Smooth muscle cell (in vitro differentiated cells): ENCODE measurements around the gene RCOR2. TPM values are rescaled to one million over a fixed set of nuclear protein-coding genes. Genes with fewer than 3 reads are reported as not detected.

Experiments used
- DNase-seq: peaks from one replicate; lab custom pipeline; 2025; ENCODE audit not compliant: unreplicated experiment; lab: John Stamatoyannopoulos, UW
- H2AFZ ChIP-seq: fragments of 200-600 bp; sonication (generic); 2 replicates; pipeline ENCODE4 v1.6.0; 2016; ENCODE audit warnings: antibody characterized with exemption, low read depth, mild to moderate bottlenecking
- H3F3A ChIP-seq: fragments of 200-600 bp; sonication (generic); 2 replicates; pipeline ENCODE4 v1.6.0; 2017; ENCODE audit warnings: antibody characterized with exemption, low read depth
- H3K27ac ChIP-seq: fragments of 200-600 bp; sonication (generic); 2 replicates; pipeline ENCODE4 v1.5.1; 2016; ENCODE audit warnings: low read depth, mild to moderate bottlenecking
- H3K27me3 ChIP-seq: fragments of 200-600 bp; sonication (generic); 2 replicates; pipeline ENCODE4 v1.6.1; 2016; ENCODE audit warnings: low read depth, mild to moderate bottlenecking
- H3K36me3 ChIP-seq: fragments of 200-600 bp; sonication (generic); 2 replicates; pipeline ENCODE4 v1.5.1; 2016; ENCODE audit warnings: low read depth
- H3K4me1 ChIP-seq: fragments of 200-600 bp; sonication (generic); 2 replicates; pipeline ENCODE4 v1.5.1; 2016; ENCODE audit warnings: low read depth
- H3K4me2 ChIP-seq: fragments of 200-600 bp; sonication (generic); 2 replicates; pipeline ENCODE4 v1.6.0; 2016; ENCODE audit warnings: mild to moderate bottlenecking
- H3K4me3 ChIP-seq: fragments of 200-600 bp; sonication (generic); 2 replicates; pipeline ENCODE4 v1.5.1; 2016; ENCODE audit warnings: mild to moderate bottlenecking
- H3K79me2 ChIP-seq: fragments of 200-600 bp; sonication (generic); 2 replicates; pipeline ENCODE4 v1.6.0; 2016; ENCODE audit warnings: low read depth, mild to moderate bottlenecking
- H3K9ac ChIP-seq: fragments of 200-600 bp; sonication (generic); 2 replicates; pipeline ENCODE4 v1.6.0; 2016; ENCODE audit warnings: low read depth
- H3K9me3 ChIP-seq: fragments of 200-600 bp; sonication (generic); replicated peaks from 2 replicates; pipeline ENCODE4 v1.5.1; 2016; ENCODE audit warnings: low read depth
- H4K20me1 ChIP-seq: fragments of 200-600 bp; sonication (generic); 2 replicates; pipeline ENCODE4 v1.6.0; 2016; ENCODE audit warnings: low read depth
- CTCF ChIP-seq: fragments of 200-600 bp; sonication (generic); IDR thresholded peaks from 2 replicates; pipeline ENCODE4 v1.5.1; 2017; ENCODE audit warnings: borderline replicate concordance, mild to moderate bottlenecking, antibody characterized with exemption; ENCODE audit not compliant: insufficient read depth, poor library complexity, severe bottlenecking
- WGBS: methylation state at CpG from one replicate; pipeline ENCODE4 v1.1.7; 2016; ENCODE audit warnings: low lambda C conversion rate; 5-methylcytosine and 5-hydroxymethylcytosine counted together
- polyA plus RNA-seq: library from polyadenylated mRNA; unstranded; fragments of >200 nt; fragmentation: Nextera tagmentation; extraction: Ambion mirVana; gene quantifications from 2 replicates; pipeline ENCODE4 v1.2.1, GENCODE V29; 2016
- total RNA-seq: library from RNA; depleted of rRNA; stranded (reverse); fragments of >200 nt; gene quantifications from 2 replicates; pipeline ENCODE4 v1.2.3, GENCODE V29; 2014

Gene RCOR2
- total and polyA plus RNA-seq, 2 experiments from 2014 or later, result 8.5 to 8.7 TPM

DNA sequence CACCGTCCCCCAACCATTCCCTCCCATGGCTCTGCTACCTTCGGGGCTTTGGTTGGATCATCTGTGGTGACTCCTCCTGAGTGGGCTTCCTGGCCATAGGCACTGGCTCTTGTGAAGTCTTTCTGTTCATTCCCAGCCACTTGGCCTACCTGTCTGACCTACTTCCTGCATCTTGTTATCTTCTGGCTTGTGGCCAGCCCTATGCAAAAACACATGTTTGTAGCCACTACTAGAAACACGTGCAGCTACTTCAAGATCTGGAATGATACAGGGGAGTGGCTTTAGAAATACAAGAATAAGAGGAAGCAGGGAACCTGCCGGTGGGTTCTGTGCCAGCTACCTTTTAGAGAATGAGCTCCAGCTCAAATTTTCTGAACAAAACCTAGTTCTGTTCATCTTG is 20.9 kb downstream of the RCOR2 start:
- DNase-seq, result no peak
- Histone ChIP-seq H3K4me2 (no peak overlapping the region), H4K20me1 (peaks cover 65% of the 10 kb centered on the region), H2AFZ (no peak overlapping the region), H3F3A (peaks cover 9% of the 10 kb centered on the region), H3K9me3 (no peaks in the 10 kb centered on the region), H3K27me3 (no peaks in the 10 kb centered on the region), H3K79me2 (peaks cover 37% of the 10 kb centered on the region), H3K27ac (no peak overlapping the region), H3K4me1 (no peaks in the 10 kb centered on the region), H3K4me3 (no peak overlapping the region), H3K9ac (no peak overlapping the region), H3K36me3 (peaks cover 5% of the 10 kb centered on the region)
- TF ChIP-seq CTCF, result no peak
- 93% methylated on average over 4 of the region's 4 CpGs for WGBS

DNA sequence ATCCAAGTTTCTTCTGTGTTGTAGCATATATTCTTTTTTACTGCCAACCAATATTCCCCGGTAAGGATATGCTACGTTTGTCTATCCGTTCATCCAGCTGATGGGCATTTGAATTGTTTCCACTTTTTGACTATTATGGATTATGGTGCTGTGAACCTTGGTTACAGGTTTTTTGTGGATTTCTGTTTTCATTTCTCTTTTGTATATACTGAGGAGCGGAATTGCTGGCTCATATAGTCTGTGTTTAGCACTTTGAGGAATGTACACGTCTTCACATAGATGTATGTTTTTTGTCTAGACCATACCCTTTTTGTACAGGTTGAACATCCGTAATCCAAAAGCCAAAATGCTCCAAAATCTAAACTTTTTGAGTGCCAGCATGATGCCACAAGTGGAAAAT is 23.6 kb downstream of the RCOR2 start:
- 97% methylated on average over 6 of the region's 6 CpGs for WGBS
- H4K20me1 ChIP-seq, result peaks cover 88% of the 10 kb centered on the region
- H3K79me2 ChIP-seq, result peaks cover 62% of the 10 kb centered on the region

DNA sequence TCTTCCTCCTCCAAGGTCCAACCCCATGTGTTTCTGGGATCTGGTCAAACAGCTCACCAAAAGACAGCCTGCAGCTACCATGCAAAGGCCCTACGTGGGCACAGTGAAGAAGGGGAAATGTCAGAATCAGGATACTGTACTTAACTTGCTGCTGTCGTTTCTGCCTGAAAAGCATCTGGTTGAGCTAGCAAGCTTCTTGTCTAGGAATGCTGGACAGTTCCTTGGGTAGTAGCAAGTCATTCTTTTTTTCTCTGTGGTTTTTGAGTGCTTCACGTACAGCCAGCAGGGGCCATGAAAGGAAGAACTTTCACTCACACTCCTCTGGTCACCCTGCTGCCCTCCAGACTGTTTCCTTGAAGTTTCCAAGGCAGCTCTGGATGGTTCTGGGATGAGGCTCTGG is 24.7 kb downstream of the RCOR2 start:
- WGBS, result 25% methylated on average over 3 of the region's 3 CpGs
- no peak overlapping the region for H3K4me2 ChIP-seq
- peaks cover 67% of the 10 kb centered on the region for H3K79me2 ChIP-seq
- H3K4me1 ChIP-seq, result no peaks in the 10 kb centered on the region
- H3K27me3 ChIP-seq, result no peaks in the 10 kb centered on the region
- peaks cover 10% of the 10 kb centered on the region for H3F3A ChIP-seq
- no peaks in the 10 kb centered on the region for H3K36me3 ChIP-seq
- H3K9ac ChIP-seq, result no peak overlapping the region
- no peak overlapping the region for H3K4me3 ChIP-seq
- TF ChIP-seq CTCF, result no peak
- no peak overlapping the region for H3K27ac ChIP-seq
- no peak overlapping the region for H2AFZ ChIP-seq
- no peaks in the 10 kb centered on the region for H3K9me3 ChIP-seq
- DNase-seq, result no peak
- peaks cover 96% of the 10 kb centered on the region for H4K20me1 ChIP-seq

More for the DNA sequence above, 23.6 kb downstream of the RCOR2 start:
- peaks cover 10% of the 10 kb centered on the region for H3F3A ChIP-seq
- H2AFZ ChIP-seq, result no peak overlapping the region
- TF ChIP-seq CTCF, result no peak
- no peak for DNase-seq
- H3K4me2 ChIP-seq, result no peak overlapping the region
- H3K9me3 ChIP-seq, result no peaks in the 10 kb centered on the region
- no peak overlapping the region for H3K9ac ChIP-seq
- H3K27me3 ChIP-seq, result no peaks in the 10 kb centered on the region
- H3K4me1 ChIP-seq, result no peaks in the 10 kb centered on the region
- no peaks in the 10 kb centered on the region for H3K36me3 ChIP-seq
- H3K4me3 ChIP-seq, result no peak overlapping the region
- H3K27ac ChIP-seq, result no peak overlapping the region

DNA sequence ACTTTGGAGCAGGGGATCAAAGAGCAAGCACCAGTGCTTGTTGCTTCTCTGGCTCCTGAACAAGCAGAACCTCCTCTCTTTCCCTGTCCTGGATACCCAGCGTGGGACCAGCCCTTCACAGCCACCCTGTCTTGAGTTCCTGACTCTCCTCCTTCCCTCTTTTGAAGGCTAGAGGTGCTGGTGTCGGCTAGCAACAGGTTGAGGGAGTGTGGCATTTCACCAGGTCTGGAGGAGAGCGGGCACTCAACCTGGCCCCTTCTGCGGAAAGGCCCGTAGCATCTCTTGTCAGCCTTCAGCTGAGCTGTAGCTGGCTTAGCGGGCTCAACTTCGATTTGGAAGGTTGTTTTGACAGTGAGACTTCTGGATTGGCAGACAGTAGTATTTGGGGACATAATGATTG is 26.6 kb downstream of the RCOR2 start:
- H3K9me3 ChIP-seq, result no peaks in the 10 kb centered on the region
- H3K9ac ChIP-seq, result no peak overlapping the region
- H3K27me3 ChIP-seq, result no peaks in the 10 kb centered on the region
- H3K36me3 ChIP-seq, result no peaks in the 10 kb centered on the region
- H3K4me2 ChIP-seq, result no peak overlapping the region
- no peak overlapping the region for H2AFZ ChIP-seq
- peaks cover 84% of the 10 kb centered on the region for H3K79me2 ChIP-seq
- H3K4me3 ChIP-seq, result no peak overlapping the region
- 93% methylated on average over 7 of the region's 7 CpGs for WGBS
- H4K20me1 ChIP-seq, result peaks cover 99% of the 10 kb centered on the region
- H3K4me1 ChIP-seq, result no peaks in the 10 kb centered on the region
- DNase-seq, result no peak
- peaks cover 10% of the 10 kb centered on the region for H3F3A ChIP-seq
- no peak overlapping the region for H3K27ac ChIP-seq
- no peak for TF ChIP-seq CTCF
